ENCODE results near the gene PDZK1IP1. TPM values are rescaled to one million over a fixed set of nuclear protein-coding genes. Genes with fewer than 3 reads are reported as not detected.

The PDZK1IP1 gene
- total RNA-seq, 3 donors from 2014 or later, result 2.2 to 69.4 (median 42.3) TPM

- Histone ChIP-seq H3K4me3 (no peak overlapping the region), H3K27me3 (peaks cover 4 to 70% of the 10 kb centered on the region in 2 donors), H3K27ac (no peak overlapping the region), H3K36me3 (no peaks in the 10 kb centered on the region), H3K4me1 (peaks cover 0 to 7% of the 10 kb centered on the region in 2 donors), H3K9me3 (no peaks in the 10 kb centered on the region)
- no peak for TF ChIP-seq POLR2A (IDR thresholded peaks at IDR 0.05)
- no peak for TF ChIP-seq CTCF (IDR thresholded peaks at IDR 0.05)
- TF ChIP-seq POLR2AphosphoS5 (IDR thresholded peaks at IDR 0.05), result no peak
- intact Hi-C loops (cut with DNase I; ENCODE audit: low total_unique reads), result no loop called here
- DNase-seq (ENCODE audit: low spot score in 2 of 2), result no peak
Measured at GRCh38 chr1:47223174-47223920, 33.5 kb upstream of the PDZK1IP1 start.

- intact Hi-C loops (cut with DNase I; ENCODE audit: low total_unique reads), result no loop called here
- H3K27me3 ChIP-seq, result peaks cover 4 to 62% of the 10 kb centered on the region in 2 donors
- H3K9me3 ChIP-seq, result no peaks in the 10 kb centered on the region
- H3K4me3 ChIP-seq, result no peak overlapping the region
- H3K36me3 ChIP-seq, result no peaks in the 10 kb centered on the region
- peaks cover 0 to 7% of the 10 kb centered on the region in 2 donors for H3K4me1 ChIP-seq
- no peak for DNase-seq (ENCODE audit: low spot score in 2 of 2)
- TF ChIP-seq POLR2A (IDR thresholded peaks at IDR 0.05) (no peak), CTCF (IDR thresholded peaks at IDR 0.05) (no peak), POLR2AphosphoS5 (IDR thresholded peaks at IDR 0.05) (no peak)
- H3K27ac ChIP-seq, result no peak overlapping the region
Measured at GRCh38 chr1:47222476-47222875, 32.6 kb upstream of the PDZK1IP1 start.

GRCh38 chr1:47219590-47220220 lies 29.9 kb upstream of the PDZK1IP1 start:
- DNase-seq (ENCODE audit: low spot score in 2 of 2), result no peak
- peaks cover 0 to 34% of the 10 kb centered on the region in 2 donors for H3K27me3 ChIP-seq
- H3K4me3 ChIP-seq, result no peak overlapping the region
- H3K4me1 ChIP-seq, result peaks cover 0 to under 1% of the 10 kb centered on the region in 2 donors
- intact Hi-C loops (cut with DNase I; ENCODE audit: low total_unique reads), result no loop called here
- TF ChIP-seq POLR2AphosphoS5 (IDR thresholded peaks at IDR 0.05), result no peak
- no peak for TF ChIP-seq POLR2A (IDR thresholded peaks at IDR 0.05)
- no peak for TF ChIP-seq CTCF (IDR thresholded peaks at IDR 0.05)
- H3K9me3 ChIP-seq, result no peaks in the 10 kb centered on the region
- H3K36me3 ChIP-seq, result no peaks in the 10 kb centered on the region
- H3K27ac ChIP-seq, result no peak overlapping the region

GRCh38 chr1:47219001-47219400 lies 29.2 kb upstream of the PDZK1IP1 start:
- Histone ChIP-seq H3K27me3 (peaks cover 0 to 27% of the 10 kb centered on the region in 2 donors), H3K27ac (no peak overlapping the region), H3K4me1 (no peaks in the 10 kb centered on the region), H3K4me3 (no peak overlapping the region), H3K36me3 (no peaks in the 10 kb centered on the region), H3K9me3 (no peaks in the 10 kb centered on the region)
- no peak for DNase-seq (ENCODE audit: low spot score in 2 of 2)
- no peak for TF ChIP-seq CTCF (IDR thresholded peaks at IDR 0.05)
- TF ChIP-seq POLR2AphosphoS5 (IDR thresholded peaks at IDR 0.05), result no peak
- no peak for TF ChIP-seq POLR2A (IDR thresholded peaks at IDR 0.05)
- intact Hi-C loops (cut with DNase I; ENCODE audit: low total_unique reads), result no loop called here
